ENCODE results near the gene STK32B. TPM values are rescaled to one million over a fixed set of nuclear protein-coding genes. Genes with fewer than 3 reads are reported as not detected.

Gene STK32B
- total and polyA plus RNA-seq, 9 of the 15 experiments (the other 6 are each of a cell fraction or from before 2014, with no cell fraction given): 0.03 to 0.20 (median 0.07) TPM; not detected in 2

DNA sequence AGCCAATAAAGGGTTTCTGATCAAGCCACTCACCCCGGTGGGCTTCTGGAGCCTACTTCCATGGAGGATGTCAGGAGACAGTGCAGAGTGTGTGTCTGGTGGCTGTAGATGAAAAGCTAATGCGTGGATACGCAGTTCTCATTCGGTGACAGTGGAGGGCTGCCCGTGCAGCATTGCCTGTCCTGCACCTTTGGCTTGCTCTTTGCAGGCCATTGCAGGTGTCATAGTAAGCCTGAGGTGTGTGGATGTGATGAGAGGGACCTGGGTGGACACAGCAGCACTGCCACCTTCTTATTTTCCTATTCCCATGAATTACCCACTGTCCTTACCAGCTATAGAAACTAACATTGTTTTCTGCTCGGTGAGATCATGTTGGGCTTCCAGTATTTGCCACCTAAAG lies 101.2 kb downstream of the STK32B start:
- no TSS peak for BruUV-seq (replicated peaks)
- ATAC-seq (no peak), FAIRE-seq (no peak), DNase-seq (ENCODE audit: extremely low read depth in 1 of 4, low spot score in 3 of 4) (no peak)
- no peaks in the 10 kb centered on the region for H3K9me1 ChIP-seq (ENCODE audit: control insufficient read depth, insufficient read depth, low read length)
- H3K27me3 ChIP-seq (ENCODE audit: control insufficient read depth in 2 of 2, insufficient read depth in 2 of 2, low read length in 2 of 2): peaks cover 0 to 3% of the 10 kb centered on the region in 2 experiments; a peak in 1 of 5 replicates
- CTCF ChIA-PET (ENCODE audit: low intra/inter-chr PET ratio): no interaction called here
- intact Hi-C loops (cut with micrococcal nuclease): no loop called here
- no peak overlapping the region for H3K27ac ChIP-seq (ENCODE audit: extremely low read depth, low read depth, low read length)
- H3K4me1 ChIP-seq (replicated peaks in 1 of 2; ENCODE audit: control insufficient read depth in 2 of 2, insufficient read depth in 2 of 2, low read length in 2 of 2): no peaks in the 10 kb centered on the region
- 2% methylated on average over 6 of the region's 6 CpGs for WGBS (ENCODE audit: insufficient coverage, low coverage, missing lambda C conversion rate)
- no peaks in the 10 kb centered on the region for H3K9me3 ChIP-seq (replicated peaks; ENCODE audit: control insufficient read depth, insufficient read depth, low read depth, low read length)
- H4K20me1 ChIP-seq (replicated peaks; ENCODE audit: control insufficient read depth, insufficient read depth, low read length): no peaks in the 10 kb centered on the region
- TF ChIP-seq RFX5 (IDR thresholded peaks at IDR 0.05; ENCODE audit: low read depth, low read length) (no peak), NUFIP1 (IDR thresholded peaks at IDR 0.05; ENCODE audit: partially characterized antibody) (no peak), MAZ (CRISPR knock-in tag; conservative IDR thresholded peaks at IDR 0.05 in 1 of 2, IDR thresholded peaks at IDR 0.05 in 1 of 2) (no peak), DIDO1 (tag; IDR thresholded peaks at IDR 0.05; ENCODE audit: low read depth) (no peak), ARNT (IDR thresholded peaks at IDR 0.05) (no peak), CEBPB (tag; IDR thresholded peaks at IDR 0.05) (no peak), PHF20 (IDR thresholded peaks at IDR 0.05; ENCODE audit: partially characterized antibody) (no peak), ZNF77 (CRISPR knock-in tag; IDR thresholded peaks at IDR 0.05) (no peak), TCF3 (CRISPR knock-in tag; IDR thresholded peaks at IDR 0.05) (no peak), TOE1 (IDR thresholded peaks at IDR 0.05; ENCODE audit: borderline replicate concordance) (no peak), TOE1 (CRISPR knock-in tag; IDR thresholded peaks at IDR 0.05; ENCODE audit: borderline replicate concordance, low read depth) (no peak), FOXM1 (IDR thresholded peaks at IDR 0.05; ENCODE audit: low read depth) (no peak), FOXM1 (CRISPR knock-in tag; IDR thresholded peaks at IDR 0.05; ENCODE audit: low read depth) (no peak)
- TF ChIP-seq, protein P1, sequence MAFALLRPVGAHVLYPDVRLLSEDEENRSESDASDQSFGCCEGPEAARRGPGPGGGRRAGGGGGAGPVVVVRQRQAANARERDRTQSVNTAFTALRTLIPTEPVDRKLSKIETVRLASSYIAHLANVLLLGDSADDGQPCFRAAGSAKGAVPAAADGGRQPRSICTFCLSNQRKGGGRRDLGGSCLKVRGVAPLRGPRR (CRISPR knock-in tag; IDR thresholded peaks at IDR 0.05): no peak
- TF ChIP-seq, protein P2, sequence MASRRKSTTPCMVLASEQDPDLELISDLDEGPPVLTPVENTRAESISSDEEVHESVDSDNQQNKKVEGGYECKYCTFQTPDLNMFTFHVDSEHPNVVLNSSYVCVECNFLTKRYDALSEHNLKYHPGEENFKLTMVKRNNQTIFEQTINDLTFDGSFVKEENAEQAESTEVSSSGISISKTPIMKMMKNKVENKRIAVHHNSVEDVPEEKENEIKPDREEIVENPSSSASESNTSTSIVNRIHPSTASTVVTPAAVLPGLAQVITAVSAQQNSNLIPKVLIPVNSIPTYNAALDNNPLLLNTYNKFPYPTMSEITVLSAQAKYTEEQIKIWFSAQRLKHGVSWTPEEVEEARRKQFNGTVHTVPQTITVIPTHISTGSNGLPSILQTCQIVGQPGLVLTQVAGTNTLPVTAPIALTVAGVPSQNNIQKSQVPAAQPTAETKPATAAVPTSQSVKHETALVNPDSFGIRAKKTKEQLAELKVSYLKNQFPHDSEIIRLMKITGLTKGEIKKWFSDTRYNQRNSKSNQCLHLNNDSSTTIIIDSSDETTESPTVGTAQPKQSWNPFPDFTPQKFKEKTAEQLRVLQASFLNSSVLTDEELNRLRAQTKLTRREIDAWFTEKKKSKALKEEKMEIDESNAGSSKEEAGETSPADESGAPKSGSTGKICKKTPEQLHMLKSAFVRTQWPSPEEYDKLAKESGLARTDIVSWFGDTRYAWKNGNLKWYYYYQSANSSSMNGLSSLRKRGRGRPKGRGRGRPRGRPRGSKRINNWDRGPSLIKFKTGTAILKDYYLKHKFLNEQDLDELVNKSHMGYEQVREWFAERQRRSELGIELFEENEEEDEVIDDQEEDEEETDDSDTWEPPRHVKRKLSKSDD (conservative IDR thresholded peaks at IDR 0.05; ENCODE audit: low read length): no peak
- no peak overlapping the region for H3K9ac ChIP-seq (ENCODE audit: insufficient read depth in 1 of 2, low read depth in 2 of 2, low read length in 2 of 2)
- no peaks in the 10 kb centered on the region for H3K36me3 ChIP-seq (ENCODE audit: control insufficient read depth, insufficient read depth, low read length)
- no peak overlapping the region for H3K4me3 ChIP-seq
- POLR2A ChIA-PET: interaction anchor here (0.6 kb wide), 1 partner anchor 24 kb away, joined by 3 read pairs; no protein-coding TSS in a partner anchor
- H3K79me2 ChIP-seq (ENCODE audit: control insufficient read depth, insufficient read depth, low read length): no peaks in the 10 kb centered on the region
- in situ Hi-C loops (cut with MboI): no loop called here
- no peak overlapping the region for H2AFZ ChIP-seq (ENCODE audit: low read depth, low read length)
- no peak overlapping the region for H3K4me2 ChIP-seq (ENCODE audit: insufficient read depth, low read length)
